HG03039 (cell line): ENCODE data around the gene PFKFB3.
"Not testable (repeated sequence)": the region's sequence is repeated elsewhere in the genome, so short reads cannot be mapped to it uniquely, and the experiment has no call there.

Experiments
- ATAC-seq: cut with Tn5 transposase; IDR thresholded peaks from one replicate; pipeline ENCODE4 v1.9.1; 2021; ENCODE audit warnings: mild to moderate bottlenecking, moderate library complexity; ENCODE audit not compliant: unreplicated experiment

PFKFB3 gene

GRCh38 chr10:6200734-6201515 is 1.8 kb upstream of the PFKFB3 start:
- ATAC-seq: no peak

- ATAC-seq: peak; percentile 40
These were observed 1.2 kb upstream of the PFKFB3 start for GRCh38 chr10:6201516-6201975.

- no peak for ATAC-seq
These were observed 541 bp upstream of the PFKFB3 start for GRCh38 chr10:6202098-6202683.

- ATAC-seq: peak; percentile 34
These were observed 765 bp downstream of the PFKFB3 start for GRCh38 chr10:6203331-6204062.

- ATAC-seq: no peak
These were observed 1.3 kb downstream of the PFKFB3 start for GRCh38 chr10:6204063-6204340.

GRCh38 chr10:6204341-6205191 is 1.8 kb downstream of the PFKFB3 start:
- no peak for ATAC-seq

- not testable (repeated sequence) for ATAC-seq
These were observed 3.8 kb downstream of the PFKFB3 start for GRCh38 chr10:6206486-6206885.

GRCh38 chr10:6207658-6208057 is 4.9 kb downstream of the PFKFB3 start:
- ATAC-seq: no peak

GRCh38 chr10:6208799-6209235 is 6.1 kb downstream of the PFKFB3 start:
- no peak for ATAC-seq

GRCh38 chr10:6211341-6211670 is 8.6 kb downstream of the PFKFB3 start:
- ATAC-seq: no peak

GRCh38 chr10:6211671-6212635 is 9.2 kb downstream of the PFKFB3 start:
- ATAC-seq: no peak

GRCh38 chr10:6212806-6213205 is 10.1 kb downstream of the PFKFB3 start:
- no peak for ATAC-seq

GRCh38 chr10:6213257-6213905 is 10.6 kb downstream of the PFKFB3 start:
- no peak for ATAC-seq

- no peak for ATAC-seq
These were observed 11.2 kb downstream of the PFKFB3 start for GRCh38 chr10:6213908-6214307.

- ATAC-seq: no peak
These were observed 11.9 kb downstream of the PFKFB3 start for GRCh38 chr10:6214612-6215011.

GRCh38 chr10:6215241-6215640 is 12.5 kb downstream of the PFKFB3 start:
- ATAC-seq: no peak

GRCh38 chr10:6215683-6216484 is 13.2 kb downstream of the PFKFB3 start:
- no peak for ATAC-seq

GRCh38 chr10:6216916-6217315 is 14.2 kb downstream of the PFKFB3 start:
- no peak for ATAC-seq

GRCh38 chr10:6217611-6218010 is 14.9 kb downstream of the PFKFB3 start:
- ATAC-seq: no peak
